ENCODE data around the gene KCNMA1. TPM values are rescaled to one million over a fixed set of nuclear protein-coding genes. Genes with fewer than 3 reads are reported as not detected.

Gene KCNMA1
- total RNA-seq, 1 donor from 2014 or later: 5.4 TPM

DNA sequence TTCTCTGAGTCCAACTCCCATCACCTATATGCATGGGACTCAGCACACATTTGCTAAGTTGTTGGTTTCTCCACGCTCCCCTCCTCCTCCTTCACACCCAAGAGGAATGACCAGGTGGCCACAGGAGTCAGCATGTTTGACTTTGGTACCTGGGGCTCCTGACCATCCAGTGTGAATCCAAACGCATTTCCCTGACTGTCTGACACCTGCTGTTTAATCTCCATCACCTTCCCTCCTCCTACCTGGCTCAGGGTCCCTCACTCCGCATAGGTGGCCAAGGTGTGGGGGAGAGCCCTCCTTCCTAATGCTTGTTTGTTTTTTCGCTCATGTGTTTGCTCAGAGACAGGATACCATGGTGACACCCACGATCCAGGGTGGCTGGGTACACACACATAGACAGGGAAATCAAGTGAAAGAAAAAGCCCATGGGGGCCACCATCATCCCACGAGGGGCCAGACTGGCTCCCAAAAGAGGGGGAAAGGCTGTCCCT is 194.9 kb downstream of the KCNMA1 start:
- no peak for ATAC-seq

DNA sequence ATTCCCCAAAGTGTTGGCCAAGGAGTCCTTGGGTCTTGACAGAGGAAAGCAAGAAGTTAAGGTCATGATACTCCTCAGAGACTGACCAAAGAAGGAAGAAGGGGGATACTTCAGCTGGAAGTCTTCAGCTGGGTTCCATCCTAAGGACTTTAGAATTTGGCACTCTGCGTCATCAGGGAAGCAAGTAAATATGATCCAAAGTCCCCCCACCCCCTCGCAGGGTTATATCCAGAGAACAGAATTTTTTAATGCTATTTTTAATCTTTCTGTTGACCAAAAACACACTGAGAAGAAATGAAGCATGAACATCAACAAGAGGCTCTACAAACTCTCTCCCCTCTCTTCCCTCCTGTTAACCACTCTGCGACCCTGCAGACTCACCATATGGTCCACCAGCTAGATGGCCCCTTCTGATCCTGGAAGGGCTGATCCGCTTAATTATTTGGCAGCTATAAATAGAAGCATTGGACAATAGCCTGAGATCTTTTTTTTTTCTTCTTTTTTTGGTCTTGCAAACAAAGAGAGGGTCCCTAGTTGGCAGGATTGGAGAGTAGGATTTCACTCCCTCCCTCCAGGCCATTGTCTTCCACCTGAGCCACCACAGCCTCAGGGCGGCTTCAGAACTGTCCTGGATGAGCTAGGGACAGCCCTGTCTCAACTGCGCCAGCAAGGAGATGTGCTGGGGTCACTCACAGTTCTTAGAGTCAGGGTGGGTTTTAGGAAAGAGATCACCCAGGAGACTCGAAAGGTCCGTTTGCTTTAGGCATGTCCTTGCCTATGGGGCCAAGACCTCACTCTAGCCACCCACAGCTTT is 196.0 kb downstream of the KCNMA1 start:
- no peak for ATAC-seq

DNA sequence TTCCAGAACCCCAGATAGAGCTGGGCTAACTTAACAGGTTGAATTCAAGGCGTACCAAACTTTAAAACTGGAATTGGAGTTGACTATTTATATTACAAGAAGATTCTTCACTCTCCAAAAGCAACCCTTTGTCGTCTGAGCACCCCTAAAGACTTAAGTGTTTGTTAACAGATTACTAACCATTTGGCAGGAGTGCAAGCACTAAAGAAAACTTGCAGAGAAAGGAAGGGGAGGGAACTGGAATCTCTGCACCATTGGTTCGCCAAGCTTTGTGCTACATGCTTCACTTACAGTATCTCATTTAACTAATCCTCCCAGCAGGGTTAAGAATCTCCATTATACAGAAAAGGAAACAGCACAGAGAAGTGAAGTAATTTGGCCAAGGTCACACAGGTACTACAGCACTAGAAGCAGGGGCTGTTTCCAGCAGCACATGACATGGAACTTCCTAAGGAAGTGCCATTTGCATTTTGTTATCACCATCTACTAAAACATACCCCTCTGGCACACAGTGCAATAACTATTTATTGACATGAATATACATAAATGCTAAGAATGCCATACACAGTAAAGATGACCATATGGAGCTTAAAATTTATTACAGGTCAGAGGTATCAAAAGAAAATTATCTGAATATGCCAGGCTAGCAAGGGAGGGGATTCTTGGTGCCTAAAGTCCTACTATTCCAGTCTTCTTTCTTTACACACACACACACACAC is 201.2 kb downstream of the KCNMA1 start:
- ATAC-seq: peak; percentile 38

DNA sequence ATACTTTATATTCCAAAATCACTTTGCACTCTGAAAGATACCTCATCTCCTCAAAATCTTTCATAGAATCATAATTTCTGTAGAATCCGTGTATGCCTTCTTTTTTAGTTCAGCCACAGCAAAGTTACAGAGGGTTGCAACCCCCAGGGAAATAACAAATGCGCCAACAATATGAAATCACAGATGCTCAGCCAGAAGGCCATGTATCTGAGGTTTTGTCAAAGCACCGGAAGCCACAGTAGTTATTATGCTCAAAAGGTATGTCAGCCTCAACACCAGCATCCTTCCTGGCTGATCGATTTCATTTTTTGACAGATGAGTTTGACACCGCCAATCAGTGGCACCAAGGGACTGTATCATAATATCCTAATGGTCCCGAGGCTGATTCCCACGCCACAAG is 204.1 kb downstream of the KCNMA1 start:
- ATAC-seq: no peak

DNA sequence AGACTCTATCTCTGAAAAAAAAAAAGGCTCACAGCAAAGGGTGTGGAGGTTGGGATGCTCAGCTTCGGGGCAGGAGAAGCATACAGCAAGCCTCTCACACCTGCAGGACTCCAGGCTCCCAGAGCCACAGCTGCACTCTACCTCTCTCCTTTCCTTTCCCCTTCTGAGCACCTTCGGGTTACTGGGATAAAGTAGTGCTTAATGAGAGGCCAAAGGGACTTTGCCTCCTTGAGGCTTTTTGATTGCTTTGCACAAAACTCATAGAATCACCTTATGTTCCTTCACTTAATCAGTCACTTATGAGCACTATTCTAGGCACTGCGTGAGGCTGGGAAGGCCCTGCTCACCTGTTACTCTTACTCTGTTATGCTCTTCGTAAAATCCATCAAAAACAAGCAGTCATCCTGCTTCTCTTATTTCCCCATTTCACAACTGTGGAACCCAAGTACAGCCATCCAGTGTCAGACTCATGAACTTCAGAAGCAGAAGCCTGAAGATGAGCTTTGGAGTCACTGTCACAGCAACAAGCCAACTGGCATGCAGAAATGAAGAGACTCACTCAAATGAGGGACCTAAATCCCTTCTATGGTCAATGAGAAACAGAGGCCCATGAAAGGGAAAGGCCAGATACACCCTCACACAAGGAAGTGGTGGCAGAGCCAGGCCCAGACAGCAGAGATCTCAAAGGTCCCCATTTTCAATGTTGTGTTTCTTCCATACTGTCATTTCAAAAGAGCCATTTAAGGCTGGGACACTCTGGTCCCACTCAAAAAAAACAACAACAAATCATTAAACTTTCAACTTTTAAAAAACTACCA is 205.4 kb downstream of the KCNMA1 start:
- ATAC-seq: no peak

DNA sequence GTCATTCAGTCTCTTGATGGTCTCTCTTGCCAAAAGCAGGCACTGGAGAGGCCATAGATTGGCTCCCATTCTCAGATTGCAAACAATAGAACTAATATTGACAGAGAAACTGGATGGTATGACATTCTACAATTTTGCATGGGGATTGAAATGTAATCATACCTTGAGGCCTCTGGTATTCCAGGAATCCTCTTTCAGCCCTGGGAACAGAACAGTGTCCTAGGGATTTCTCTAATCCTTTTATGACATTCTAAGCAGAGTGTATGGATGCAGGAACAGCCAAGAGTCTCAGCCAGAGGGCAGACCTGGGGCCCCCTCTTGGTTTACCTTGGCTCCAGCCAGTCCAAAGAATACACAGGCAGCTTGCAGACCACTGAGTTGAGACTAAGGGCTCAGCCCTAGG is 206.4 kb downstream of the KCNMA1 start:
- ATAC-seq: no peak

DNA sequence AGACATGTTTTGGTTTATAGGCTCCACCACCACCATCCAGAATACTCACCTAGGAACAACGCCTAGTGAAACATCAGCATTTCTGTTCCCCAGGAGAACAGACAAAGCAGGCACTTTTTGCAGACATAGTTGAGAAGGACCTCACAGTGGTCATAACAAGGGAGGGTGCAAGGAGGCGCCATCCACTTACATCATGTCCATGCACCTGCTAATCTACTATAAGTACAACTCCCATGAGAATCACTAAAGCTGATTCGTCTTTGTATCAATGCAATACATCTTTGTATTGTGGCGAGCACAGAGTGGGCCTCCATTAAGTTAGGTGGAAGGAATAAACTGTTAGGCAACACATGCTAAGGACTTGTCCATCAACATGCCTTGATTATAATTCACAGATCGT is 207.1 kb downstream of the KCNMA1 start:
- no peak for ATAC-seq

DNA sequence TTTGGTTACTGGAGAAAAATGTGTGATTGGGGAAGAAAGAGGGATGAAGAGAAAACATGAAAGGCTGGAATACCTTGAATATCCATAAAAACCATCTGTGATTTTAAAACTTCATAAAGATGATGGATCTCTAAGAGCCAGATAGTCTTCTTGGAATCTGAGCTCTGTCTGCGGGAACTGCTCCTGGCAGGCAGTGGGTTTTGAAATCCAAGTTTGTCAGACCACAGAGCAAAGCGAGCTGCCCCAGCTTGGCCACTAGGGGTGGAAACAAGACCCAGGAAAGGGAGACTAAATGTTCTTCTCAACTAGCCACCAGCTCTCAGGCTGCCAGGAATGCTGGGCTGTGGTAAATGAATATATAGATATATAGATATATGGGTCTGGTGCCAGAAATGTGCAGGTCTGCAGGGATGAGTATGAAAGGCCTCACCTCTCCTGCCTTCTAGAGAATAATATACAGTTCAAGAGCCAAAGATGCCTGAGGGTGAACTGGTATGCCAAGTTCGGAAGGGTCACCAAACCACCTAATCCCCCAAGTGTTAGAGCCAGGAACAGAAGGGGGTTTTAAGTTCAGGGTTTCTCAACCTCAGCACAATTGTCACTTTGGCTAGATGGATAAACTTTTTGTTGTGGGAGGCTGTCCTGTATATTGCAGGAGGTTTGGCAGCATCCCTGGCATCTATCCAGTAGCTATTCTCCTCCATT is 208.8 kb downstream of the KCNMA1 start:
- ATAC-seq: peak; percentile 42

DNA sequence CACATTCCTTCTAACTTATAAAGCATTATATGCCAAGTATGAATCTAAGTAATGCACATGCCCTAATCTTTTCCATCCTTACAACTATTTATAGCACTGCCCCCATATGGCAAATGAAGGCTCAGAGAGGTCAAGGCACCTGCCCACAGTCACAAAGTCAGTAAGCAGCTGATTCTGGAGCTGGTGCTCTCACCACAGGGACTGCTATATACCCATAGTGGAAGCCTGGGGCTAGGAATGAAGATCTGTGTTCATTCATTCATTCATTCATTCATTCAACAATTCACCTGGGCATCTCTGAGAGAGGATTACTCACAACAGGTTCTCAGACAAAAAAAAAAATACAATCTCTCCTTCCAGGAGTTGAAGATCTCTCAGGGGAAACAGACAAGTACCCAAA is 213.4 kb downstream of the KCNMA1 start:
- ATAC-seq: no peak

DNA sequence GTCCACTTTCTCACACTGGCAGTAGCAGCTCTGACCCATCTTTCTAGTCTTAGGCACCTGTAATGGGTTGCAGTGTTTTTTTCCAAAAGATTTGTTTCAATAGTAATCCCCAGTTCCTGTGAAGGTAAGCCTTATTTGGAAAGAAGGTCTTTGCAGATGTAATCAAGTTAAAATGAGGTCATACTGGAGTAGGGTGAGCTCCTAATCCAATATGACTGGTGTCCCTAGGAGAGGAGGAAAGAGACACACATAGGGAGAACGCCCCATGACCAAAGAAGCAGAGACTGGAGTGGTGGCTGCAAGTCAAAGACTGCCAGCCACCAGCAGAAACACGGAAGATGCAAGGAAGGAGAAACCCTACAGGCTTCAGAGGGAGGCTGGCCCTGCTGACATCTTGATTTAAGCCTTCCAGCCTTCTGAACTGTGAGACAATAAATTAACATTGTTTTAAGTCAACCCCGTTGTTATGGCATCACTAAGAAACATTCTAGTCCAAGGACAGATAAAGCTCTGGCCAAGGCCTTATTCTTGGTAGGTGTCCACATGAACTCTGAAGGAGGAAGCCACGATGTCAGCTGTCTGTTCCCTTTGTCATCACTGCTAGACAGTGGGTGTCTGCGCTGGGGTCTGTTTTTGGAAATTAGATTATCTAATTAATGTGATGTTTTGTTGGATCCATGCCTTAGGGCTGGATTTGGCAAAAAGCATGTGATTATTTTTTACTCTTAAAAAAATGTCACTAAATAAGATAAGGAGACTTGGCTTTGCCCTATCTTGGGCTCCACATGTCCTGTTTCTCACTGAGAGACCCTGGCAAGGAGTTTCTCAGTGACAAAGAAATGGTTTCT is 214.9 kb downstream of the KCNMA1 start:
- ATAC-seq: no peak

DNA sequence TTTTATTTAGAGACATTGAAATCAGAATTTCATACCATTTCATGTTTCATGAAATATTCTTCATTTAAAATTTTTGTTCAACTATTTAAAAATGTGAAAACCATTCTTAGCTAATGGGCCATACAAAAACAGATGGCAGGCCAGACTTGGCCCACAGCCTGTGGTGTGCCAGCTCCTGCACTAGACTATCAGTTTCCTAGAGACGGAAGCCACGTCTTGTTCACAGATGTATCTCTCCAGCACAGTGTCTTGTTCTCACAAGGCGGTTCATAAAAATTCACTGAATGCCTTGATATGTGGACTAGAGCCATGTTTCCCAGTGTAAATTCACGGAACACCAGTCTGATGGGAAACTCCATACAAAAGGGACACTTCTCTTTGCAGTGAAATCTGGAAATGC is 216.0 kb downstream of the KCNMA1 start:
- ATAC-seq: no peak

DNA sequence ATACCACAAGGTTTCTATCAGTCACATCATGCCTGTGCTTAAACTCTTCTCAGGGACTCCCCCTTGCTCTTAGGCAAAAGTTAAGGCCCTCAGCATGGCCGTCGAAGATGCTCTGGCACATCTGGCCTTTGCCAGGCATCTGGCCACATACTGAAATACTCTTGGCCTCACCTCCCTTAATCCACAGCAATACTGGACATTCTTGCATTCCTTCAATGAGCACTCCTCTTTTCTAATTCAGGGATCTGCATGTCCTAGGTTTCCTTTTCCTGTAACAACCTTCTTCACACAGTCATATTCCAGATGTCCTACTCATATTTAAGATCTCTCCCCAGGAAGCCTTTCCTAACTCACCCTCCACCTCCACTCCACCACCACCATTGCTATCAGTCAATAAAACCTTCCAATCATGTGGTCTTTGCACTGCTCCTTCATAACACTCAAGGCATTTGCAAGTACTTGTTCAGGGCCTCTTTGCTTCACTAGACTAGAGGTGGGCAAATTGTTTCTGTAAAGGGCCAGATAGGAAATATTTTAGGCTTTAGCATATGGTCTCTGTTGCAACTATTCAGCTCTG is 216.6 kb downstream of the KCNMA1 start:
- no peak for ATAC-seq

DNA sequence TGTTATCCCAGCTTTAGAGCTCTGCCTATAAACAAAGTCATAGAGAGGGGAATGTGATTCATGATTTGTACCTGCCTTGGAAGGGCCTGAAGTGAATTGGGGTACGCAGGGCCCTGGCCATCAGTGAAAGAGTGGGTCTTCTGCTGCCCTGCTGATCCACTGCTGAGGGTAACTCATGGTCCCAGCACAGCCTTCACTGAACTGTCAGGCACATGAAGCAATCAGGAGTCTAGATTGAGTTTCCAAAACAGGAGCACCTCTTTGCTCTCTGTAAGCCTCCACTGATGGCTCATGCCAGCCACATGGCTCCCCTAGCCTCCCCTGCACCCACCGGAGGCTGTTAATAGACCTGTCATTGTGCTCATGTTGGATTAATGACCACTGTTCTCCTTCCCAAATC is 217.6 kb downstream of the KCNMA1 start:
- no peak for ATAC-seq

DNA sequence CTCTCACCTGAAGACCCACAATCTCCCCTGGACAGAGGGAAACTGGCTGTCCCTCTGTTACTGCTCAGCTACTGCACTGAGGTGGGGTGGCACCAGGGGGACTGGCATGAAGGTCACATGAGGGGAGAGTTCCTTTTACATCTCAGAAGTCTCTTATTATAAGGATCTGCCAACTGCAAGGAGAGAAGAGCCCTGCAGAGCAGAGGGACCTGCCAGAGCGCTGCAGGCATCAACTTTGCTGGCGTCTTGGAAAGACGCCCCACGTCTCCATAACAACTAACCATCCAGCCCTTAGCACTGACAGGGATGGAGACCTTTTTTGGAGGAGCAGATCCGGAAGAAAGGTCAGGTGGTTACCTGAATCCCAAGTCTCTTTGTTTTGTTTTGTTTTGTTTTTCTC is 218.6 kb downstream of the KCNMA1 start:
- ATAC-seq: no peak

DNA sequence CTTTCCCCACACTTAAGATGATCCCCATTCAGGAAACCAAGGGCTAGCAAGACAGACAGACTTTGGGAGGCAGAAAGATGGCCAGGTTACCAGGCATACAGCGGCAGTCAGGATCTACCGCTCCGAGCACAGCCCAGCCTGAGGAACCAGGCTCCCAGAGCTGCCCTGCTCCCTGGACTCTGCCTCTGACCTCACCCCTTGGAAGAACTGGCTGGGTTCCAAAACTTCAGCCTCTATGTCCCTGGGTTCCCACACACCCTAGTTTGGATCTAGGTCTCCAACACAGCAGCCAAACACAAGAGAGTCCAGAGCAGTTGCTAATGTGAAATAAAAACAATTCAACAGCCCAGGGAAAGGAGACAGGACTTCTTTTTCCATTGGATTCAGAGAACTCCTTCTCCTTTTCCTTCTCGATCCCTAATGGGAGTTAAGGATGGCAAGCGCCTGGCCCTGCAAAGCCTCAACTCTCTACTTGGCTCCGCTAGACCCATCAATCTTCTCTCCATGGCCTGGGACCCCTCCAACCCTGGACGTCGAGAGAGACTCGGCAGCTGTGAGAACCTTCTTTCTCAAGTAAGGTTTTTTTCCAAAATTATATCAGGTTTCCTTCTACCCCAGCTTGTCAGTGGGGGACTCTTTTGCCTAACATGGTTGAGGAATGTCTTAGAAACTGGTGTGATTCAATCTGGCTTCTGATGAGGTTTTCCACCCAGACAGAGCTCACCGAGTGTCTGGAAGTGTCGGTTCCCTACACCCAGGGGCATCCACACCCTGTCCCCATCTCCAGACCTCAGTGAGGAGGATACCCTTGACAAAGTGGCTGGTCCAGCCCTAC is 219.6 kb downstream of the KCNMA1 start:
- ATAC-seq: no peak

DNA sequence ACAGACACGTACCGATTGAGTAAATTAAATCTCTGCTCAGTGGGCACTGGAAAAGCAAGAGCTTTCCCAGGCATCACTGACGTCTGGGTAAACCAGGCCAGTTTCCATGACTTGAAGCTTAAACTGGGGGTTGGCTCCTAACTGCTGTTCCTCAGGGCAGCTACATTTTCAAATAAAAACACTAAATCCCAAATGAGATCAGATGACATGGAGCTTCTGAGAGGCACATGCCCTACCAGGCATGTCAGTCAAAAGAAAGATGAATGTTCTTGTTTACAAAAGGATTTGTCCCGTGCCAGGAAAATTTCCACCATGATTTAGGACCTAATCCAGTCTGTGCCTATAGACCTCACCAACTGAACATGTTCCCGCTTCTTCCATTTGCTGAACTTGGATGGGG is 220.2 kb downstream of the KCNMA1 start:
- ATAC-seq: no peak

DNA sequence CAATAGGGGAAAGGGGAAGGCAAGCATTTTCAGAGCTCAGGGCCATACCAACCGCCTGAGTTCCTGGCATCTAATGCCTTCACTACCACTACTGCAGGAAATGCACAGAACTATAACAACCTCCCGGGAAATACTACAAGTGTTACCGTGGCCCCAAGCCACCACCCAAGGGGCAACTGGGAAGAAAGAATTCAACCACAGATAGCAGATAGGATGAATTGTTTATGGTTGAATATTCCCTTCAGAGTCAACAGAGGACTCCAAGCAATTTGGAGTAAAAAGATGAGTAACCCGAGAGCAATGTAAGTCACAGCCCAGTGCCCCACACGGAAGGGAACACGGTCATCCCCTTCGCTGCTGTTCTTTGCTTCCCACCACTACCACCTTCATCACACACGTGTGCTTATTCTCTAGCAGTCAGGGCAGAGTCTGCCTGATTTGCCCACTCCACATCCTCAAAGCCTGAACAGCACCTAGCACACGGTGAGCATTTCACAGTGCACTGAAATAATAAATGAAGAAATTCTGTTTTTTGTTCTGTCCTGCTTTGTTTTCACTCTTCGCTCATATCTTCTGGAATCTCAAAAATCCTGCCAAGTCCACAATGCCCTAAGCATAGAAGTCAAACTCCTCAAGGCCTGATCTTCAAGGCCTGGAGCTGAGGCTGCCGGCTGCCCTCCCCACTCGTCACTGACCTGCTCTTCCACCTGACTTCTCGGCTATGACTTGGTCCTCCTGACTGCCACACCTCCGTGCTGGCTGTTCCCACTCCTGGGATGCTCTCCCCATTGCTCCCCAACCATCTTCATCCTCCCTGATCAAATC is 221.1 kb downstream of the KCNMA1 start:
- ATAC-seq: no peak

DNA sequence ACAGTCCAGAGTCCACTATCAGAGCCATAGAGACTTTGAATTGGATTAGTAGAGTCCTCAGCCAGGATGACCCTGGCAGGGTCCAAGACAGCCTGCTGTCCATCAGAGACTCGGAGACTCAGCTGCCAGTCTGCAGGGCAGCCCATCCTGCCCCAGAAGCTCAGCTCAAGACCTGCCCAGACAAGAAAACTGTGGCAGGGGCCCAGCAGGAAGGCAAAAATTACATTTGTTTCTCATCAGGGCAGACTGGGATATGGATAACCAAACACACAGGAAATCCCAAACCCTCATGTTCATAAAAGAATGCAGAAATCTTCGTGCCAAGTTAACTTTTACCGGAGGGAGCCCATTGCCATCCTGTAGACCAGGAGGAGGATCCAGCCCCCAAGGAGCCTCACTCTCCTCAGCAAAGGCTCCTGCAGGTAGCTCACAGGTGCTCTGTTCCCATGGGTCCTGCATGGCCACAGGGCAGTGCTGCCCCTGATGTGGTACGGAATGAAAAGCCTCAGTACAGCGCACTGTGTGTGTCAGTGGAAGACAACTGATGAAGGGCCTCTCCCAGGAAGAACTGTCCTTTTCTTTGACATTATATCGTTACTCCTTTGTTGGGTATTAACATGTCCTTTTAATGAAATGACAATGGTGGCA is 222.2 kb downstream of the KCNMA1 start:
- ATAC-seq: no peak

DNA sequence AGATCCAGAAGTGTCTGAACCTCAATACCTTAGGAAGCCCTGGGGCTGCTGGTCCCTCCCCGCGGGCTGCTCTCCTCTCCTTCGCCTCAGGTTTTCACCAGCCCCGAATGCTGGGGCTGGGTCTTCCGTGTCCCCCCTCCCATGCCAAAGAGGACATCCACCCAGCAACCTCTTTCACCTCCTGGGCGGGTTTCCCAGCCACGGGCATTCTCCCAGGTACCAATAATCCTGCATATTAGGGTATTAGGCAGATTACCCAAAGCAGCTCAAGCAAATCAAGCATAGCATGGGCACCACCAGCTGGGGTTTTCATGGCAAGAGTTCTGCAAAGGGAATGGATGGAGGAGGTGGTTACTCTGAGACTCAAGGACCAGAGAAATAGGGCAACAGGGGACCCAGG is 224.4 kb downstream of the KCNMA1 start:
- ATAC-seq: no peak
